ENCODE data around the gene NMNAT2. TPM values are rescaled to one million over a fixed set of nuclear protein-coding genes. Genes with fewer than 3 reads are reported as not detected.
"Not testable (repeated sequence)": the region's sequence is repeated elsewhere in the genome, so short reads cannot be mapped to it uniquely, and the experiment has no call there.

NMNAT2 gene
- total RNA-seq (2014; rRNA removed; shearing (Covaris generic)) = 8.2 and 25.2 TPM in 2 replicates

GRCh38 chr1:183417772-183418491 lies at the start of gene NMNAT2:
TSS of gene NMNAT2 (minus strand) at chr1:183418380. CDS start at chr1:183418267, 113 bp downstream.
- peak; percentile 45 for DNase-seq (ENCODE audit: low read depth)

- DNase-seq (ENCODE audit: low read depth) = peak; percentile 49
Observed at GRCh38 chr1:183467687-183468086, 49.5 kb upstream of the NMNAT2 start.

- DNase-seq (ENCODE audit: low read depth) = no peak
Observed at GRCh38 chr1:183466781-183467180, 48.6 kb upstream of the NMNAT2 start.

GRCh38 chr1:183463566-183463965 lies 45.4 kb upstream of the NMNAT2 start:
- no peak for DNase-seq (ENCODE audit: low read depth)

DNA sequence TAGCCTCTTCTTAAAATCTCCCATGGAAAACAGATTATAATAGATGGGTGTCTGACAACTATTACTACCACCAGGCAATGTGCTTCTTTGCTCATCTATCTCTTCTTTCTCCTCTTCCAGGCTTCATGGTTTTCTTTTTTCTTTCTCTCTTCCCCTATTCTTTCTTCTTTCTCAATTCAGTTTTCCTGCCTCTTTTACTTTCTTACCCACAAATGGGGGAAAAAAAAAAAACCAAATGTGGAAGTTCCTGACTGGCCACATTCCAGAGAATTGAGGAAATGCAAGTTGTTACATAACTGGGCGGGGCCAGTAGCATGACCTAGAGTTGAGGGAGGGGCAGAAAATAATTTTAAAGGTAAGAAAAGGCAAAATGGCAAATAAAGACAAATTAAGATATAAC lies 43.2 kb upstream of the NMNAT2 start:
- DNase-seq (ENCODE audit: low read depth) = peak; percentile 29

GRCh38 chr1:183460596-183460995 lies 42.4 kb upstream of the NMNAT2 start:
- no peak for DNase-seq (ENCODE audit: low read depth)

GRCh38 chr1:183457449-183457848 lies 39.3 kb upstream of the NMNAT2 start:
- no peak for DNase-seq (ENCODE audit: low read depth)

DNA sequence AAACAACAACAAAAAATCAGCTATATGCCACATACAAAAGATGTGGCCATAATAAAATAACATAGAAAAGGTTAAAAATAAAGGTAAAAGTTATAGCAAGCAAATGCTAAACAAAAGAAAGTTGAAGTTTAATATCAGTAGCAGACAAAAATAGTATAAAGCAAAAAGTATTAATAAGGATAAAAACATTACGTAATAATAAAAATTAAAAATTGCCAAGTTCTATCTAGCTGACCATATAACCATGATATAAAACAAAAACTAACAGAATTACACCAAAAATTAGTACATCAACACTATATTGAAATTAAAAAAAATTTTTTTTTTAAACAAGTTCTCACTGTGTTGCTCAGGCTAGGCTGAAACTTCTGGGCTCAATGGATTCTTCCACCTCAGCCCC lies 38.6 kb upstream of the NMNAT2 start:
- DNase-seq (ENCODE audit: low read depth) = no peak

DNA sequence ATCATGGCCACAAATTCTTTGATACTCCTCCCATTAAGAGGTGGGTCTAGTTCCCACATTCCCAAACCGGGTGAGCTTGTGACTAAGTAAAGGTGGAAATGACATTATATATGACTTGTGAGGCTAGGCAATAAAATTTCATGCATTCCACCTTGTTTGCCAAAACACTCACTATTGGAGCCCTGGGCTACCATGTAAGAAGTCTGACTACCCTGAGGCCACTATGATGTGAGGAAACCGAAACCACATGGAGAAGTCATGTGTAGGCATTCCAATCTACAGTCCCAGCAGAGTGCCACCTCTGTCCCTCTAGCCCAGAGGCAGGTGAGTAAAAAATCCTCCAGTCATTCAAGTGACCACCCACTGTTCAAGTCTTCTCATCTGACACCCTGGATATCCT lies 36.2 kb upstream of the NMNAT2 start:
- DNase-seq (ENCODE audit: low read depth) = peak; percentile 96

DNA sequence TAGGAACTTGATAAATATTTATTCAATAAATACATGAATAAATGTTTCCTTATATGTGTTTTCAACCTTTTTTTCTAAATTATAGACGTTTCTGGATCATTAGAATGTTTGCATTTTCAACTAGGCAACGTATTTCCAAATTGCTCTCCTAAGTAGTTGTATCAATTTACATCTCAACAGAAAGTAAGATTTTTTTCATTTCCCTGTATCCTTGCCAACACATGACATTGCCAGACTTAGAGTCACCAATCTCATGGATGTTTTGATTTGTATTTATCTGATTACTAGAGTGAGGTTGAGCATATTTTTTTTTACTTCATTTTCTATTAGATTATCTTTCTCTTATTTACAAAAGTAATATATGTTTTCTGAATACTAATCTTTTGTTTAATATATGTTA lies 31.9 kb upstream of the NMNAT2 start:
- DNase-seq (ENCODE audit: low read depth) = peak; percentile 65

DNA sequence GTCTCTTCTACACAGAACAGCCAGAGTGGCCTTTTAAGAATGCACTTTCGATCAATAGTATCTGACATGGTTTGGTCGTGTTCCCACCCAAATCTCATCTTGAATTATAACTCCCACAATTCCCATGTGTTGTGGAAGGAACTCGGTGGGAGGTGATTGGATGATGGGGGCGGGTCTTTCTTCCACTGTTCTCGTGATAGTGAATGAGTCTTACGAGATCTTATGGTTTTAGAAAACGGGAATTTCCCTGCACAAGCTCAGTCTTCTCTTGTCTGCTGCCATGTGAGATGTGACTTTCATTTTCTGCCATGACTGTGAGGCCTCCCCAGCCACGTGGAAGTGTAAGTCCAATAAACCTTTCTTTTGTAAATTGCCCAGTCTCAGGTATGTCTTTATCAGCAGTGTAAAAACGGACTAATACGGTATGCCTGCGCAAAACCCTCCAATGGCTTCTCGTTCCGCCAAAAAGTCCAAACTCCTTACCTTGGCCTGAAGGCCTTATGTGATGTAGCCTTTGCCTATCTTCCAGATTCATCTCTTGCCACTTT lies 31.1 kb upstream of the NMNAT2 start:
- DNase-seq (ENCODE audit: low read depth) = no peak

- DNase-seq (ENCODE audit: low read depth) = peak; percentile 51
Observed at GRCh38 chr1:183444243-183444642, 26.1 kb upstream of the NMNAT2 start.

DNA sequence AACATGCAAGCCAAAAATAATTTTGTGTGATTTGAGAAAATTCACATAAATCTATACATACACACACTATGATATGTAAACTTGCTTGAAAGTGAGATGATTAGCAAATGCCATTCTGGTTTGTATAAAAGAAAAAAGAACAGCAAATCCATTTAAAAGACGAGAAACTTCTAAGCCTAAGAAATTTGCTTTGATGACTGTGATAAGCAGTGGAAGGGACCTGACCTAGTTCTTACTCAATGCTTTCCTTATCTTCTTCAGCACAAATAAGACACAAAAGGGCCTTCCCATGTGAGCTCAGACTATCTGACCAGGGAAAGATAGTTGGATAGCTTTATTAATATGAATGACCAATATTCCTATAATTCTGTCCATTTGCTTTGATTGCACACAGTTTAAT lies 25.3 kb upstream of the NMNAT2 start:
- DNase-seq (ENCODE audit: low read depth) = no peak

GRCh38 chr1:183443011-183443410 lies 24.8 kb upstream of the NMNAT2 start:
- peak; percentile 30 for DNase-seq (ENCODE audit: low read depth)

- no peak for DNase-seq (ENCODE audit: low read depth)
Observed at GRCh38 chr1:183438060-183438459, 19.9 kb upstream of the NMNAT2 start.

DNA sequence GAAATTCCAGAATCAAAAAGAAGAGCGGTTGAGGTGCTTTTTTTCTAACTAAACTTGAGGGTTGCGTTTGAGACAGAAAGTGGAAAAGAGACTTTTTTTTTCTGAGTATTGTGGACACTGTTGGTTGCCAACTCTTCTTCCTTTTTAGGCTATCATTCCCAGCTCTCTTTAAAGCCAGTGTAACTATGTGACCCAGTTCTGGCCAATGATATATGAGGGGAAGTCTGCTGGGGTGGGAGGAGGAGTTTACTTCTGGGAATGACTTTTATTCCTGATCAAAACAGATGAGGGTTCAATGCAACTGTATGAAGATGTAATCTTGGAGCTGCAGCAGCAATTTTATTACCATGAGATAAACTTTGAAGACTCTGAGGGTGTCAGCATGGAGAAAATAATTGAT lies 17.3 kb upstream of the NMNAT2 start:
- DNase-seq (ENCODE audit: low read depth) = no peak

DNA sequence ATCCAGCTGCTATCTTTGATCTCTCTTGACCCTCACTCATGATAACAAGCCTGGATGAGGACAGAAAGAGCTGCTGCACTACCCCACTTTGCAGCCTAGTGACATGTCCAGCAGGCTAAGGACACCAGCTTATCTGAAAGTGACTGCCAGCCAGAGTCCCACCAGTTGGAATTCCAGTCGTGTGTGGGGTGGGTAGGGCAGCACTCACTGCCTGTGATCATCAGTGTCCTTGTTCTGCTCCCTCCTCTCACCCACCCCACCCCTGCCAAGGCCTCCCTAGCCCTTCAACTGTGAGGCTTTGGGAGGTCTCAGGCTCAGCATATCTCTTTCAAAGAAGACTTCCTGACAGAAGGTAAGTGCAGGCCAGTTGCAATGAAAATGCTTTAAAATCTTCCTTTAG lies 15.5 kb upstream of the NMNAT2 start:
- no peak for DNase-seq (ENCODE audit: low read depth)

DNA sequence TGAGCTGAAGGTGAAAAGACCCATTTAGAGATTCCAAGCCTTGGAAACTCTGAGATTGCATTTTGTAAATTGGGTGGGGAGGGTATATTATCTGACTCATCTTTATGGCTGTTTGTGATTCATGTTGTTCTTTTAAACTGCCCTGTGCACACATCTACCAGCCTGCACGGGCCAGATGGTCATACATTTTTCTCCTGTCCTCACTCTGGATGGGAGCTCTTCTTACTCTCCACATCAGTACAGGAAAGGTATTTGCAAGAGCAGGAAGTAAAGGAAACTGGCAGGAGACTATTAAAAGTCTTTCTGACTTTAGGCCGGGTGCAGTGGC lies 14.3 kb upstream of the NMNAT2 start:
- DNase-seq (ENCODE audit: low read depth) = peak; percentile 56

GRCh38 chr1:183431840-183432547 lies 13.8 kb upstream of the NMNAT2 start:
- no peak for DNase-seq (ENCODE audit: low read depth)

DNA sequence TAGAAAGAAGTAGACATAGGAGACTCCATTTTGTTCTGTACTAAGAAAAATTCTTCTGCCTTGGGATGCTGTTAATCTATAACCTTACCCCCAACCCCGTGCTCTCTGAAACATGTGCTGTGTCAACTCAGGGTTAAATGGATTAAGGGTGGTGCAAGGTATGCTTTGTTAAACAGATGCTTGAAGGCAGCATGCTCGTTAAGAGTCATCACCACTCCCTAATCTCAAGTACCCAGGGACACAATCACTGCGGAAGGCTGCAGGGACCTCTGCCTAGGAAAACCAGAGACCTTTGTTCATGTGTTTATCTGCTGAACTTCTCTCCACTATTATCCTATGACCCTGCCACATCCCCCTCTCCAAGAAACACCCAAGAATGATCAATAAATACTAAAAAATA lies 9.4 kb upstream of the NMNAT2 start:
- not testable (repeated sequence) for DNase-seq (ENCODE audit: low read depth)

- no peak for DNase-seq (ENCODE audit: low read depth)
Observed at GRCh38 chr1:183424691-183425090, 6.5 kb upstream of the NMNAT2 start.

DNA sequence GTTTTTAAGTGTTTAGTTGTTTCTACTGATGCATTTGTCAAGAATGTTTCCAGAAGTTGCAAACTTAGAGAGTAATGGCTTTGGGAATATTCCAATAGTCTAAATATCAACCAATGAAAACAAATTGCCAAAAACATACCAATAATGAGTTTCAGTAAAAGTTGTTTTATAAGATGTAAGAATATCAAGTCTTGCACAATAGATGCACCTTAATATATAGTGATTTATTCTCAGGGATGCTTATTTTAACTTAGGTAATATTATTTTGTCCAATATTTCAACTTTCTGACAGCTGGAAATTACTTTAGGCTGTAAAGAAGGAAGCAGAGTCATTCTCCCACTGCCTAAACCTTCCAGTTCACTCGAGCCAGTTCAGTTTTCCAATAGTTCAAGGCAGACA lies 5.4 kb upstream of the NMNAT2 start:
- DNase-seq (ENCODE audit: low read depth) = no peak

DNA sequence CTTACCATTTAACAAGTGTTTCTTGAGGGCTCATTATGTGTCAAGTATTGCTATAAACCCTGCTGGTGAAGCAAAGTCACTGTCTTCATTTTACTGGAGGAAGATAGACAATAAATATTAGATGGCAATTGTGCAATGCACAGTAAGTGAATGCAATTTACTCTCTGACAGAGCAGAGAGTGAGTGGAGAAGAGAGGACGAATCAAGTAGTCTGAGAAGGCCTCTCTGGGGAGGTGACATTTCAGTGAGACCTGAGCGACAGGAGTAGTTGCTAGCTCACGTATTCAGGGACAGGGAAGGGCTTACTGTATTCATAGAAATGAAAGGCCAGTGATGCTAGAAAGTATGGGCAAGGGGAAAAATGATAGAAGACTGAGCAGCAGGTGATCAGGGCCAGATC lies 1.2 kb upstream of the NMNAT2 start:
- DNase-seq (ENCODE audit: low read depth) = no peak

Data from M059J (cell line).